Nephron (organoid): ENCODE measurements around the gene FAR2.

ENCODE experiments used
- H3K27ac Mint-ChIP-seq, 3 experiments: 2 replicates each; pipeline ENCODE4 v1.8.0; 2020; ENCODE audit warnings: mixed read lengths in 3 of 3, mild to moderate bottlenecking in 2 of 3, moderate library complexity in 1 of 3
- H3K27me3 Mint-ChIP-seq: 2 replicates; pipeline ENCODE4 v1.8.0; 2021; ENCODE audit warnings: low read depth, mild to moderate bottlenecking, moderate library complexity, mixed read lengths
- H3K36me3 Mint-ChIP-seq: 2 replicates; pipeline ENCODE4 v1.8.0; 2020; ENCODE audit warnings: low read depth, mixed read lengths
- H3K4me1 Mint-ChIP-seq: 2 replicates; pipeline ENCODE4 v1.8.0; 2020; ENCODE audit warnings: mixed read lengths
- H3K4me3 Mint-ChIP-seq, 3 experiments: 2 replicates each; pipeline ENCODE4 v1.8.0; 2020; ENCODE audit warnings: mild to moderate bottlenecking in 3 of 3, mixed read lengths in 3 of 3, moderate library complexity in 2 of 3
- H3K9me3 Mint-ChIP-seq: 2 replicates; pipeline ENCODE4 v1.8.0; 2020; ENCODE audit warnings: mixed read lengths
- CTCF ChIP-seq, 3 experiments: fragments of 200-600 bp; sonication (generic); IDR thresholded peaks; one replicate each; pipeline ENCODE4 v1.5.0; 2021; ENCODE audit warnings: antibody characterized with exemption in 3 of 3; ENCODE audit not compliant: unreplicated experiment in 3 of 3

The FAR2 gene

GRCh38 chr12:29187756-29188155 is 38.7 kb downstream of the FAR2 start:
- H3K36me3 Mint-ChIP-seq = no peaks in the 10 kb centered on the region

GRCh38 chr12:29191267-29191850 is 42.3 kb downstream of the FAR2 start:
- no peaks in the 10 kb centered on the region for H3K27me3 Mint-ChIP-seq
- H3K4me3 Mint-ChIP-seq = no peak overlapping the region

More at GRCh38 chr12:29187756-29188155, 38.7 kb downstream of the FAR2 start:
- Mint-ChIP-seq H3K4me3 (no peak overlapping the region), H3K27ac (no peak overlapping the region), H3K9me3 (peaks cover 2% of the 10 kb centered on the region), H3K27me3 (no peaks in the 10 kb centered on the region), H3K4me1 (no peaks in the 10 kb centered on the region)
- no peak for TF ChIP-seq CTCF (IDR thresholded peaks at IDR 0.05; ENCODE audit: unreplicated experiment in 3 of 3)

GRCh38 chr12:29198901-29199300 is 49.8 kb downstream of the FAR2 start:
- Mint-ChIP-seq H3K27ac (no peak overlapping the region), H3K36me3 (no peaks in the 10 kb centered on the region), H3K4me1 (no peaks in the 10 kb centered on the region), H3K27me3 (no peaks in the 10 kb centered on the region), H3K9me3 (no peaks in the 10 kb centered on the region), H3K4me3 (no peak overlapping the region)
- TF ChIP-seq CTCF (IDR thresholded peaks at IDR 0.05; ENCODE audit: unreplicated experiment in 3 of 3) = no peak

More at GRCh38 chr12:29191267-29191850, 42.3 kb downstream of the FAR2 start:
- no peaks in the 10 kb centered on the region for H3K9me3 Mint-ChIP-seq
- peak overlapping the region; percentile 44 to 81 (median 51) for H3K27ac Mint-ChIP-seq
- no peak for TF ChIP-seq CTCF (IDR thresholded peaks at IDR 0.05; ENCODE audit: unreplicated experiment in 3 of 3)
- no peaks in the 10 kb centered on the region for H3K4me1 Mint-ChIP-seq
- H3K36me3 Mint-ChIP-seq = no peaks in the 10 kb centered on the region

- no peaks in the 10 kb centered on the region for H3K36me3 Mint-ChIP-seq
- TF ChIP-seq CTCF (IDR thresholded peaks at IDR 0.05; ENCODE audit: unreplicated experiment in 3 of 3) = no peak
- no peak overlapping the region for H3K4me3 Mint-ChIP-seq
- H3K27me3 Mint-ChIP-seq = no peaks in the 10 kb centered on the region
- H3K27ac Mint-ChIP-seq = no peak overlapping the region
- no peaks in the 10 kb centered on the region for H3K9me3 Mint-ChIP-seq
- H3K4me1 Mint-ChIP-seq = no peaks in the 10 kb centered on the region
These were observed 51.5 kb downstream of the FAR2 start for GRCh38 chr12:29200586-29200985.

- H3K36me3 Mint-ChIP-seq = no peaks in the 10 kb centered on the region
- no peaks in the 10 kb centered on the region for H3K9me3 Mint-ChIP-seq
- TF ChIP-seq CTCF (IDR thresholded peaks at IDR 0.05; ENCODE audit: unreplicated experiment in 3 of 3) = no peak
- no peaks in the 10 kb centered on the region for H3K4me1 Mint-ChIP-seq
- no peak overlapping the region for H3K4me3 Mint-ChIP-seq
- no peak overlapping the region for H3K27ac Mint-ChIP-seq
- no peaks in the 10 kb centered on the region for H3K27me3 Mint-ChIP-seq
These were observed 52.2 kb downstream of the FAR2 start for GRCh38 chr12:29201296-29201695.

- H3K27me3 Mint-ChIP-seq = no peaks in the 10 kb centered on the region
- H3K36me3 Mint-ChIP-seq = no peaks in the 10 kb centered on the region
- no peak for TF ChIP-seq CTCF (IDR thresholded peaks at IDR 0.05; ENCODE audit: unreplicated experiment in 3 of 3)
- no peak overlapping the region for H3K27ac Mint-ChIP-seq
- no peaks in the 10 kb centered on the region for H3K4me1 Mint-ChIP-seq
- no peak overlapping the region for H3K4me3 Mint-ChIP-seq
- H3K9me3 Mint-ChIP-seq = no peaks in the 10 kb centered on the region
These were observed 52.7 kb downstream of the FAR2 start for GRCh38 chr12:29201746-29202145.
